ENCODE measurements around the gene NR3C2.

Gene NR3C2

GRCh38 chr4:148068065-148068911, 373.9 kb downstream of the NR3C2 start:
- DNase-seq, result no peak

GRCh38 chr4:148067301-148067916, 374.8 kb downstream of the NR3C2 start:
- no peak for DNase-seq

GRCh38 chr4:148065075-148065474, 377.1 kb downstream of the NR3C2 start:
- DNase-seq, result no peak

GRCh38 chr4:148064451-148064850, 377.8 kb downstream of the NR3C2 start:
- no peak for DNase-seq

GRCh38 chr4:148062301-148062950, 379.8 kb downstream of the NR3C2 start:
- DNase-seq, result peak; percentile 33

GRCh38 chr4:148061795-148062194, 380.4 kb downstream of the NR3C2 start:
- peak; percentile 31 for DNase-seq

GRCh38 chr4:148061141-148061481, 381.1 kb downstream of the NR3C2 start:
- DNase-seq, result no peak

- DNase-seq, result no peak
Observed at GRCh38 chr4:148060264-148061140, 381.7 kb downstream of the NR3C2 start.

- DNase-seq, result no peak
Observed at GRCh38 chr4:148059617-148060180, 382.5 kb downstream of the NR3C2 start.

GRCh38 chr4:148057984-148058859, 384.0 kb downstream of the NR3C2 start:
- no peak for DNase-seq

- peak; percentile 8 for DNase-seq
Observed at GRCh38 chr4:148057516-148057915, 384.7 kb downstream of the NR3C2 start.

GRCh38 chr4:148056879-148057278, 385.3 kb downstream of the NR3C2 start:
- no peak for DNase-seq

GRCh38 chr4:148055844-148056243, 386.4 kb downstream of the NR3C2 start:
- DNase-seq, result no peak

GRCh38 chr4:148054275-148054674, 387.9 kb downstream of the NR3C2 start:
- peak; percentile 88 for DNase-seq

- DNase-seq, result peak; percentile 88
Observed at GRCh38 chr4:148053298-148054003, 388.8 kb downstream of the NR3C2 start.

- peak; percentile 21 for DNase-seq
Observed at GRCh38 chr4:148052448-148052847, 389.8 kb downstream of the NR3C2 start.

GRCh38 chr4:148051403-148051802, 390.8 kb downstream of the NR3C2 start:
- peak; percentile 27 for DNase-seq

- DNase-seq, result no peak
Observed at GRCh38 chr4:148048598-148048997, 393.6 kb downstream of the NR3C2 start.

GRCh38 chr4:148044912-148045352, 397.3 kb downstream of the NR3C2 start:
- DNase-seq, result no peak

- no peak for DNase-seq
Observed at GRCh38 chr4:148044089-148044911, 397.9 kb downstream of the NR3C2 start.
